CD4-positive, alpha-beta memory T cell (primary cell): ENCODE data around the gene KIR3DL3. TPM values are rescaled to one million over a fixed set of nuclear protein-coding genes. Genes with fewer than 3 reads are reported as not detected.
"Not testable (repeated sequence)": the region's sequence is repeated elsewhere in the genome, so short reads cannot be mapped to it uniquely, and the experiment has no call there.

Experiments
- CTCF ChIA-PET: fragments of 350-600 bp; sonication (Branson Sonifier 250); formaldehyde crosslinking; loops from one replicate; lab custom pipeline; 2021; ENCODE audit warnings: inconsistent platforms; ENCODE audit not compliant: partially characterized antibody; lab: Charles Lee
- POLR2A ChIA-PET: fragments of 350-600 bp; sonication (Branson Sonifier 250); formaldehyde crosslinking; loops from one replicate; lab custom pipeline; 2021; ENCODE audit not compliant: partially characterized antibody; lab: Charles Lee
- DNase-seq, 5 donors: peaks; one replicate each; pipeline versions ENCODE4 v3.0.0 to v3.0.0-alpha.2; 2020 to 2022; ENCODE audit warnings: mixed read lengths in 1 of 5
- H3K27ac ChIP-seq: one replicate; pipeline ENCODE4 v1.7.0; 2013; ENCODE audit warnings: low read depth, low read length
- H3K27me3 ChIP-seq: 2 replicates; pipeline ENCODE4 v1.7.0; 2013; ENCODE audit warnings: mild to moderate bottlenecking, low read length, moderate library complexity; ENCODE audit not compliant: insufficient read depth
- H3K36me3 ChIP-seq: 2 replicates; pipeline ENCODE4 v1.7.0; 2013; ENCODE audit warnings: mild to moderate bottlenecking, low read length, moderate library complexity; ENCODE audit not compliant: insufficient read depth
- H3K4me1 ChIP-seq: 2 replicates; pipeline ENCODE4 v1.7.0; 2013; ENCODE audit warnings: mild to moderate bottlenecking, low read length, moderate library complexity; ENCODE audit not compliant: insufficient read depth
- H3K4me3 ChIP-seq, 2 donors: one replicate each; pipeline ENCODE4 v1.7.0; 2013; ENCODE audit warnings: low read length in 2 of 2, mild to moderate bottlenecking in 1 of 2
- H3K9me3 ChIP-seq, 2 donors: one replicate each; pipeline ENCODE4 v1.7.0; 2013; ENCODE audit warnings: low read length in 2 of 2, control low read depth in 1 of 2; ENCODE audit not compliant: control insufficient read depth in 1 of 2
- H3K27ac Mint-ChIP-seq, 7 donors: one replicate each; pipeline ENCODE4 v1.8.0; 2020 to 2021; ENCODE audit warnings: mixed read lengths in 7 of 7, mild to moderate bottlenecking in 6 of 7, inconsistent platforms in 3 of 7, moderate library complexity in 3 of 7
- H3K27me3 Mint-ChIP-seq, 2 donors: one replicate each; pipeline ENCODE4 v1.8.0; 2020 to 2021; ENCODE audit warnings: mixed read lengths in 2 of 2
- H3K36me3 Mint-ChIP-seq, 2 donors: one replicate each; pipeline ENCODE4 v1.8.0; 2020 to 2021; ENCODE audit warnings: mixed read lengths in 2 of 2, inconsistent platforms in 1 of 2, mild to moderate bottlenecking in 1 of 2
- H3K4me1 Mint-ChIP-seq, 4 donors: one replicate each; pipeline ENCODE4 v1.8.0; 2020 to 2021; ENCODE audit warnings: mixed read lengths in 4 of 4, mild to moderate bottlenecking in 1 of 4
- H3K4me3 Mint-ChIP-seq, 8 donors: one replicate each; pipeline ENCODE4 v1.8.0; 2020 to 2021; ENCODE audit warnings: mixed read lengths in 8 of 8, mild to moderate bottlenecking in 7 of 8, moderate library complexity in 6 of 8, inconsistent platforms in 3 of 8
- H3K9me3 Mint-ChIP-seq, 8 donors: one replicate each; pipeline ENCODE4 v1.8.0; 2020 to 2021; ENCODE audit warnings: mixed read lengths in 8 of 8, mild to moderate bottlenecking in 5 of 8, inconsistent platforms in 3 of 8, moderate library complexity in 1 of 8
- intact Hi-C: fragments of 100-400 bp; cut with micrococcal nuclease; formaldehyde crosslinking; loops from one replicate; pipeline ENCODE4 v1.15.1; 2023
- polyA plus RNA-seq, 2 donors: library from polyadenylated mRNA; unstranded; fragments of 300-500 nt; fragmentation: Illumina TruSeq; gene quantifications; one replicate each; pipeline ENCODE4 v1.2.3, GENCODE V29; 2021
- total RNA-seq, 2 experiments: library from RNA; stranded (reverse); gene quantifications; one replicate each; pipeline ENCODE4 v1.2.3, GENCODE V29; 2021

The KIR3DL3 gene
- total and polyA plus RNA-seq, 4 experiments from 2014 or later = not detected

DNA sequence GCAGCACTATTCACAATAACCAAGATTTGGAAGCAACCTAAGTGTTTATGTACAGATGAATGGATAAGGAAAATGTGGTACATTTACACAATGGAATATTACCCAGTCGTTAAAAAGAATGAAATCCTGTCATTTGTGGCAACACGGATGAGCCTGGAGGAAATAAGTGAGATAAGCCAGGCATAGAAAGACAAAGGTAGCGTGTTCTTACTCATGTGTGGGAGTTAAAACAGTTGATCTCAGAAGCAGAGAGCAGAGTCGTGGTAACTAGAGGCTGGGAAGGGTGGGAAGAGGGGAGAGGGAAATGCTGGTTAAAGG lies 32.0 kb upstream of the KIR3DL3 start:
- Mint-ChIP-seq H3K4me3 (no peak overlapping the region), H3K27ac (peak overlapping the region in 1 of 7 donors; percentile 23), H3K9me3 (peaks cover 0 to 13% (median 5%) of the 10 kb centered on the region in 8 donors), H3K36me3 (no peaks in the 10 kb centered on the region), H3K27me3 (peaks cover 15 to 27% of the 10 kb centered on the region in 2 donors), H3K4me1 (no peaks in the 10 kb centered on the region)
- no peak for DNase-seq
- H3K27ac ChIP-seq = no peak overlapping the region
- no peak overlapping the region for H3K4me3 ChIP-seq
- H3K4me1 ChIP-seq = no peaks in the 10 kb centered on the region
- intact Hi-C loops = no loop called here
- no peaks in the 10 kb centered on the region for H3K36me3 ChIP-seq
- ChIA-PET CTCF (no interaction called here), POLR2A (no interaction called here)
- no peaks in the 10 kb centered on the region for H3K9me3 ChIP-seq
- H3K27me3 ChIP-seq = peaks cover 4% of the 10 kb centered on the region

DNA sequence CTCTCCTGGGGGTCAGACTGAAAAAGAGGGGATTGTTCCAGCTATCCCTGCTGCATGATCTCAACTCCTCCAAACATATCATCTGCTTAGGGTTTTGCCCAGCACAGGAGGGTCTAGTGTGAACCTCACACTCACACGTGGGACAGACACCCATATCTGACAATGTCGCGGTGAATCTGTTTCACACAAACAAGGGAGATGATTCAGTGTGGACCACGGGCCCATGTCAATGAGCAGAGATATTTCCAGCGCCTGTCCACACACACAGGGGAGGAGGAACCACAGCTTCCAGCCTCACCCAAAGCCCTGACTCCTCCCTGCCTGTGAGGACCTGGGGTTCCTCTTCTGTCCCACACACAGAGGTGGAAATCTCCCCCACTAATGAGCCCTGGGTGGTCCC lies 29.6 kb upstream of the KIR3DL3 start:
- no peaks in the 10 kb centered on the region for H3K9me3 ChIP-seq
- Mint-ChIP-seq H3K4me3 (no peak overlapping the region), H3K9me3 (peaks cover 0 to 13% (median 5%) of the 10 kb centered on the region in 8 donors), H3K4me1 (no peaks in the 10 kb centered on the region), H3K27me3 (peaks cover 20 to 37% of the 10 kb centered on the region in 2 donors), H3K27ac (no peak overlapping the region), H3K36me3 (no peaks in the 10 kb centered on the region)
- ChIA-PET CTCF (no interaction called here), POLR2A (no interaction called here)
- intact Hi-C loops = no loop called here
- no peak for DNase-seq
- no peaks in the 10 kb centered on the region for H3K36me3 ChIP-seq
- H3K4me1 ChIP-seq = no peaks in the 10 kb centered on the region
- H3K27ac ChIP-seq = no peak overlapping the region
- H3K27me3 ChIP-seq = no peaks in the 10 kb centered on the region
- no peak overlapping the region for H3K4me3 ChIP-seq

DNA sequence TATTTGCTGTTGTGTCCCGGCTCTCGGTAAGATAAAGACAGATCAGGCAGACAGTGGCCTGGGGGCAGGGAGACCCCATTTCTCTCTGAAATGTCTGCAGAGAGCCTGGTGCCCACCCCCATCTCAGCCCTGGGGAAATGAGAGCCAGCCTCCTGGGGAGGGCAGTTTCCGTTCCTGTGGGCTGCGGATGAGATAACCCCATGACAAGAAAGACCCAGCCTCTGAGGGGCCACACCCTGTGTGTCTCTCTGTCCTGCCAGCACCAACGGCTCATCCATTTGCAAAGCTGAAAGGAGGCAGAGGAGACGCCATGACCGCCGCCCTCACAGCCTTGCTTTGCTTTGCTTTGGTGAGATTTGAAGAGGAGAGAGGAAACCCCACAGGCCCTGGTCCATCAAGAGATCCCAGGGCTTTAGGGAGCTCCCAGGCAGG lies 28.1 kb upstream of the KIR3DL3 start:
- CTCF ChIA-PET = no interaction called here

DNA sequence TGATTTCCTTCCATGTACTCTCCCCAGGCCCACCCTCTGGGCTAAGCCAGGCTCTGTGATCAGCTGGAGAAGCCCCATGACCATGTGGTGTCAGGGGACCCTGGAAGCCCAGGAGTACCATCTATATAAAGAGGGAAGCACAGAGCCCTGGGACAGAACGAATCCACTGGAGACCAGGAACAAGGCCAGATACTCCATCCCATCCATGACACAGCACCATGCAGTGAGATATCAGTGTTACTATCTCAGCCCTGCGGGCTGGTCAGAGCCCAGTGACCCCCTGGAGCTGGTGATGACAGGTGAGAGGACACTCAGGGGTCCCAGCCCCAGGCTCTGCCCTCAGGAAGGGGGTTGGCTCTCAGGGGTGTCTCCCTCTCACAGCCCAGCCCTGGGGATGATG lies 27.5 kb upstream of the KIR3DL3 start:
- Mint-ChIP-seq H3K27me3 (peaks cover 13 to 40% of the 10 kb centered on the region in 2 donors), H3K36me3 (no peaks in the 10 kb centered on the region), H3K9me3 (peaks cover 0 to 9% (median 3%) of the 10 kb centered on the region in 8 donors), H3K4me1 (no peaks in the 10 kb centered on the region), H3K27ac (no peak overlapping the region), H3K4me3 (no peak overlapping the region)
- intact Hi-C loops = no loop called here
- no peak overlapping the region for H3K4me3 ChIP-seq
- no peak overlapping the region for H3K27ac ChIP-seq
- no peaks in the 10 kb centered on the region for H3K4me1 ChIP-seq
- POLR2A ChIA-PET = no interaction called here
- no peak for DNase-seq
- no peaks in the 10 kb centered on the region for H3K36me3 ChIP-seq
- CTCF ChIA-PET = no interaction called here
- no peaks in the 10 kb centered on the region for H3K27me3 ChIP-seq
- no peaks in the 10 kb centered on the region for H3K9me3 ChIP-seq

More for the DNA sequence above, 28.1 kb upstream of the KIR3DL3 start:
- Histone ChIP-seq H3K36me3 (no peaks in the 10 kb centered on the region), H3K4me1 (no peaks in the 10 kb centered on the region), H3K27me3 (no peaks in the 10 kb centered on the region), H3K27ac (no peak overlapping the region), H3K9me3 (no peaks in the 10 kb centered on the region), H3K4me3 (no peak overlapping the region)
- Mint-ChIP-seq H3K36me3 (no peaks in the 10 kb centered on the region), H3K27me3 (peaks cover 18 to 41% of the 10 kb centered on the region in 2 donors), H3K4me1 (no peaks in the 10 kb centered on the region), H3K9me3 (peaks cover 0 to 12% (median 4%) of the 10 kb centered on the region in 8 donors), H3K27ac (no peak overlapping the region), H3K4me3 (no peak overlapping the region)
- no peak for DNase-seq
- POLR2A ChIA-PET = no interaction called here
- intact Hi-C loops = no loop called here

DNA sequence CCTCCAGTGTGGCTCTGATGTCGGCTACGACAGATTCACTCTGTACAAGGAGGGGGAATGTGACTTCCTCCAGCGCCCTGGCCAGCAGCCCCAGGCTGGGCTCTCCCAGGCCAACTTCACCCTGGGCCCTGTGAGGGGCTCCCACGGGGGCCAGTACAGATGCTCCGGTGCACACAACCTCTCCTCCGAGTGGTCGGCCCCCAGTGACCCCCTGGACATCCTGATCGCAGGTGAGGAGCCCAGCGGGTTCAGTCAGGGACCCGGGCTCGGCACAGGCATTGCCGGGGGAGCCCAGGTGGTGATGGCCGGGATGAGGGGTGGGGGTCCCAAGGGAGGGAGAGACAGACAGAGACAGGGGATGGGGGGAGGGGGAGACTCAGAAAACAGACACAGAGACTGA lies 26.5 kb upstream of the KIR3DL3 start:
- H3K27me3 Mint-ChIP-seq = peaks cover 13 to 34% of the 10 kb centered on the region in 2 donors
- POLR2A ChIA-PET, H3K4me3 Mint-ChIP-seq, DNase-seq, H3K36me3 Mint-ChIP-seq, intact Hi-C loops, H3K27ac ChIP-seq, H3K4me3 ChIP-seq, H3K27me3 ChIP-seq, H3K4me1 ChIP-seq, H3K4me1 Mint-ChIP-seq, H3K9me3 Mint-ChIP-seq, H3K27ac Mint-ChIP-seq, H3K9me3 ChIP-seq, H3K36me3 ChIP-seq, CTCF ChIA-PET: not testable (repeated sequence)

DNA sequence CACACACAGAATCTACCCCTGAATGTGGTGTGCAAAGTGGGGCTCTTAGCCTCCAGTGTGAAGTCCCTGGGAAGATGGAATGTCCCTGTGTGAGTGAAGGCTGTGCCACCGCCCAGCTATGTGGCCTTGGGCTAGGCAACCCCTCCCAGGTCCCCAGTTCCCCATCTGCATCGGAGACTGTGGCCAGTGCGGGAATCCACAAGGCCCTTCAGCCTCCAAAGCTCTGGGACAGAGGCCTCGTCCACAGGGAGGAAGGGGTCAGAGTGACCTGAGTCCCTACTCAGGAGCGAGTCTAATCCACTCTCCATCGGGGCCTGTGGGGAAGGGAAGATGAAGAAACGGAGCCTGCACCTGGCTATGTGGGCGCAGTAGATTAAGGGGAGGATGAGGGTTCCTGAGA lies 19.3 kb upstream of the KIR3DL3 start:
- Histone ChIP-seq H3K36me3 (no peaks in the 10 kb centered on the region), H3K27me3 (no peaks in the 10 kb centered on the region), H3K4me3 (no peak overlapping the region), H3K9me3 (no peaks in the 10 kb centered on the region), H3K27ac (no peak overlapping the region), H3K4me1 (peaks cover 6% of the 10 kb centered on the region)
- CTCF ChIA-PET = no interaction called here
- DNase-seq = no peak
- H3K9me3 Mint-ChIP-seq = peaks cover 0 to 7% (median 0%) of the 10 kb centered on the region in 8 donors
- no peaks in the 10 kb centered on the region for H3K36me3 Mint-ChIP-seq
- peaks cover 0 to 6% (median 0%) of the 10 kb centered on the region in 4 donors for H3K4me1 Mint-ChIP-seq
- POLR2A ChIA-PET = no interaction called here
- peaks cover 0 to 13% of the 10 kb centered on the region in 2 donors for H3K27me3 Mint-ChIP-seq
- intact Hi-C loops = no loop called here
- no peak overlapping the region for H3K27ac Mint-ChIP-seq
- H3K4me3 Mint-ChIP-seq = no peak overlapping the region

DNA sequence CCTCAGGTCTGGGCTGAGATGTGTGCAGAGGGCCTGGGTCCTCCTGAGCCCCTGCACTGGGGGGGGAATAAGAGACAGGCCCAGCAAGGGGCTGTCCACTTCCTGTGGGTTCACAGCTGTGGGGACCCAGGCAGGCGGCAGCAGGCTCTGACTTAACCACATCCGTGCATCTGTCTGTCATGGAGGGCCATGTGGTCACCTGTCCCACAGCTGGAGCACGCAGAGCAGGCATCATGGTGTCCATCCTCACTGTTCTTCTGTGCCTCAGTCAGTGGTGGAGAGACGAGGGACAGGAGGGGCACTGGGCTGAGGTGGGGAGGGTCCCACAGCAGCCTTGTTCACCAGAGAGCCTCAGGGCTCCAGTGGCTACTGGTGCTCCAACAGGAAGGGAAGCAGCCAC lies 16.3 kb upstream of the KIR3DL3 start:
- Histone ChIP-seq H3K4me3 (no peak overlapping the region), H3K27me3 (no peaks in the 10 kb centered on the region), H3K36me3 (no peaks in the 10 kb centered on the region), H3K27ac (no peak overlapping the region), H3K9me3 (no peaks in the 10 kb centered on the region), H3K4me1 (peaks cover 6% of the 10 kb centered on the region)
- Mint-ChIP-seq H3K9me3 (peaks cover 0 to 7% (median 0%) of the 10 kb centered on the region in 8 donors), H3K27me3 (peaks cover 2 to 3% of the 10 kb centered on the region in 2 donors), H3K4me3 (no peak overlapping the region), H3K36me3 (no peaks in the 10 kb centered on the region), H3K4me1 (peaks cover 0 to 6% (median 1%) of the 10 kb centered on the region in 4 donors), H3K27ac (no peak overlapping the region)
- ChIA-PET POLR2A (no interaction called here), CTCF (no interaction called here)
- intact Hi-C loops = no loop called here
- DNase-seq = no peak

DNA sequence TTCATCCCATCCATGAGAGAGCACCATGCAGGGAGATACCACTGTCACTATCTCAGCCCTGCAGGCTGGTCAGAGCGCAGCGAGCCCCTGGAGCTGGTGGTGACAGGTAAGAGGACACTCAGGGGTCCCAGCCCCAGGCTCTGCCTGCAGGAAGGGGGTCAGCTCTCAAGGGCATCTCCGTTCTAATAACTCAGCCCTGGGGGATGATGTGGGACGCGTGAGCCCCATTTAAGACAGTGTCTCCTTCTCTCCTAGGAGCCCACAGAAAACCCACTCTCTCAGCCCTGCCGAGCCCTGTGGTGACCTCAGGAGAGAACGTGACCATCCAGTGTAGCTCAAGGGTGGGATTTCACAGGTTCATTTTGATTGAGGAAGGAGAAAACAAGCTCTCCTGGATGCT lies 15.5 kb upstream of the KIR3DL3 start:
- no peaks in the 10 kb centered on the region for H3K36me3 ChIP-seq
- CTCF ChIA-PET = no interaction called here
- H3K27me3 Mint-ChIP-seq = peaks cover 2 to 6% of the 10 kb centered on the region in 2 donors
- no peaks in the 10 kb centered on the region for H3K27me3 ChIP-seq
- H3K4me1 Mint-ChIP-seq = peaks cover 0 to 6% (median 1%) of the 10 kb centered on the region in 4 donors
- H3K9me3 ChIP-seq = no peaks in the 10 kb centered on the region
- H3K9me3 Mint-ChIP-seq = peaks cover 0 to 3% (median 0%) of the 10 kb centered on the region in 8 donors
- DNase-seq = no peak
- no peaks in the 10 kb centered on the region for H3K36me3 Mint-ChIP-seq
- intact Hi-C loops = no loop called here
- no peak overlapping the region for H3K27ac Mint-ChIP-seq
- POLR2A ChIA-PET = no interaction called here
- no peak overlapping the region for H3K27ac ChIP-seq
- peak overlapping the region in 1 of 8 donors; percentile 36 for H3K4me3 Mint-ChIP-seq
- H3K4me1 ChIP-seq = peaks cover 6% of the 10 kb centered on the region
- no peak overlapping the region for H3K4me3 ChIP-seq
